Upper lobe of left lung (tissue), 6 donors: ENCODE measurements around the gene NT5DC4. TPM values are rescaled to one million over a fixed set of nuclear protein-coding genes. Genes with fewer than 3 reads are reported as not detected.

Source experiments
- ATAC-seq, 2 donors: fragments of 200-7000 bp; cut with Tn5 transposase; one replicate each; pipeline ENCODE4 v1.9.1; 2022; ENCODE audit warnings: mild to moderate bottlenecking in 2 of 2, moderate library complexity in 2 of 2; ENCODE audit not compliant: low FRiP score in 2 of 2
- DNase-seq, 2 donors: peaks; one replicate each; pipeline ENCODE4 v3.0.0-alpha.2; 2019 to 2020
- H3K27ac ChIP-seq, 4 donors: fragments of 200-600 bp; sonication (generic); one replicate each; pipeline ENCODE4 v1.5.1; 2016 to 2019
- H3K27me3 ChIP-seq, 4 donors: fragments of 200-600 bp; sonication (generic); one replicate each; pipeline ENCODE4 v1.5.1; 2017 to 2019
- H3K36me3 ChIP-seq, 4 donors: fragments of 200-600 bp; sonication (generic); one replicate each; pipeline ENCODE4 v1.5.1; 2016 to 2019
- H3K4me1 ChIP-seq, 4 donors: fragments of 200-600 bp; sonication (generic); one replicate each; pipeline ENCODE4 v1.5.1; 2018 to 2019
- H3K4me3 ChIP-seq, 4 donors: fragments of 200-600 bp; sonication (generic); one replicate each; pipeline ENCODE4 v1.5.1; 2017 to 2019; ENCODE audit warnings: mild to moderate bottlenecking in 2 of 4, moderate library complexity in 1 of 4
- H3K9me3 ChIP-seq, 4 donors: fragments of 200-600 bp; sonication (generic); one replicate each; pipeline ENCODE4 v1.5.1; 2018 to 2019
- CTCF ChIP-seq, 6 experiments: fragments of 450-650 bp in 4 of 6; fragments of 200-600 bp in 2 of 6; sonication (generic) in 2 of 6; IDR thresholded peaks; one replicate each; pipeline ENCODE4 v1.5.1; 2016 to 2019; ENCODE audit warnings: antibody characterized with exemption in 6 of 6
- EP300 ChIP-seq, 4 donors: sonication (generic); formaldehyde crosslinking; IDR thresholded peaks; one replicate each; pipeline ENCODE4 v1.5.1; 2017; ENCODE audit warnings: antibody characterized with exemption in 4 of 4, control low read depth in 2 of 4
- POLR2A ChIP-seq, 4 donors: fragments of 450-650 bp; IDR thresholded peaks; one replicate each; pipeline ENCODE4 v1.5.1; 2016 to 2017; ENCODE audit warnings: antibody characterized with exemption in 4 of 4, mild to moderate bottlenecking in 2 of 4
- POLR2AphosphoS5 ChIP-seq, 2 donors: sonication (generic); formaldehyde crosslinking; IDR thresholded peaks; one replicate each; pipeline ENCODE4 v1.5.1; 2017; ENCODE audit warnings: antibody characterized with exemption in 2 of 2
- whole genome bisulfite sequencing, 2 donors: methylation state at CpG; one replicate each; pipeline ENCODE4 v1.1.5; 2017 to 2018; 5-methylcytosine and 5-hydroxymethylcytosine counted together
- total RNA-seq, 6 donors: library from RNA; depleted of rRNA in 4 of 6; stranded (reverse); fragments of >200 nt in 4 of 6; gene quantifications; one replicate each; pipeline versions ENCODE4 v1.1.0 to v1.2.1, GENCODE V29; 2016 to 2021
- donor health status: DM: no; HTN: no; CAD: no; lungs with moderate emphysema.
- donor health status: DM: no; HTN: yes; CAD: no; lungs with severe emphysema.

Gene NT5DC4
- total RNA-seq, 6 donors from 2014 or later, result 0.55 to 5.2 (median 1.0) TPM; not detected in 2

GRCh38 chr2:112725545-112726457, 5.0 kb downstream of the NT5DC4 start:
- no peak for ATAC-seq
- H3K27me3 ChIP-seq, result no peaks in the 10 kb centered on the region
- 89 to 92% methylated on average over 9 to 15 of the region's 15 CpGs for WGBS, 2 donors

GRCh38 chr2:112726487-112727190, 5.8 kb downstream of the NT5DC4 start:
- peak; percentile 91 to 96 for DNase-seq
- no peaks in the 10 kb centered on the region for H3K9me3 ChIP-seq
- H3K4me3 ChIP-seq, result no peak overlapping the region
- no peak overlapping the region for H3K27ac ChIP-seq
- TF ChIP-seq EP300 (IDR thresholded peaks at IDR 0.05), result no peak
- peak; percentile 90 to 99 (median 97) for TF ChIP-seq CTCF (IDR thresholded peaks at IDR 0.05)
- no peak for TF ChIP-seq POLR2A (IDR thresholded peaks at IDR 0.05)
- H3K27me3 ChIP-seq, result no peaks in the 10 kb centered on the region
- peak; percentile 92 to 94 for ATAC-seq
- WGBS, 2 donors, result 34 to 100% methylated on average over 1 to 19 of the region's 19 CpGs
- peaks cover 7 to 20% (median 14%) of the 10 kb centered on the region in 4 donors for H3K4me1 ChIP-seq
- H3K36me3 ChIP-seq, result no peaks in the 10 kb centered on the region

More at GRCh38 chr2:112725545-112726457, 5.0 kb downstream of the NT5DC4 start:
- Histone ChIP-seq H3K4me3 (no peak overlapping the region), H3K4me1 (peaks cover 7 to 20% (median 14%) of the 10 kb centered on the region in 4 donors), H3K36me3 (no peaks in the 10 kb centered on the region), H3K9me3 (no peaks in the 10 kb centered on the region), H3K27ac (no peak overlapping the region)
- peak in 1 of 2 donors; percentile 72 for DNase-seq
- TF ChIP-seq CTCF (IDR thresholded peaks at IDR 0.05), result no peak

GRCh38 chr2:112727276-112728028, 6.6 kb downstream of the NT5DC4 start:
- H3K9me3 ChIP-seq, result no peaks in the 10 kb centered on the region
- no peak for ATAC-seq
- TF ChIP-seq POLR2A (IDR thresholded peaks at IDR 0.05), result no peak
- TF ChIP-seq POLR2AphosphoS5 (IDR thresholded peaks at IDR 0.05), result no peak
- TF ChIP-seq CTCF (IDR thresholded peaks at IDR 0.05), result no peak
- no peak for TF ChIP-seq EP300 (IDR thresholded peaks at IDR 0.05)
- H3K27me3 ChIP-seq, result no peaks in the 10 kb centered on the region
- DNase-seq, result peak in 1 of 2 donors; percentile 52
- no peaks in the 10 kb centered on the region for H3K36me3 ChIP-seq
- no peak overlapping the region for H3K27ac ChIP-seq
- H3K4me3 ChIP-seq, result no peak overlapping the region
- peaks cover 7 to 20% (median 14%) of the 10 kb centered on the region in 4 donors for H3K4me1 ChIP-seq
- 90 to 92% methylated on average over 15 to 19 of the region's 19 CpGs for WGBS, 2 donors

- TF ChIP-seq EP300 (IDR thresholded peaks at IDR 0.05) (no peak), POLR2A (IDR thresholded peaks at IDR 0.05) (no peak), POLR2AphosphoS5 (IDR thresholded peaks at IDR 0.05) (no peak), CTCF (IDR thresholded peaks at IDR 0.05) (no peak)
- no peaks in the 10 kb centered on the region for H3K27me3 ChIP-seq
- DNase-seq (no peak), ATAC-seq (no peak)
- H3K9me3 ChIP-seq, result no peaks in the 10 kb centered on the region
- no peaks in the 10 kb centered on the region for H3K36me3 ChIP-seq
- H3K27ac ChIP-seq, result no peak overlapping the region
- peaks cover 7 to 20% (median 14%) of the 10 kb centered on the region in 4 donors for H3K4me1 ChIP-seq
- 57 to 59% methylated on average over 4 of the region's 4 CpGs for WGBS, 2 donors
- no peak overlapping the region for H3K4me3 ChIP-seq
Measured at GRCh38 chr2:112728029-112728362, 7.2 kb downstream of the NT5DC4 start.
